Posterior vena cava (tissue), 2 donors: ENCODE measurements around the gene ZER1. TPM values are rescaled to one million over a fixed set of nuclear protein-coding genes. Genes with fewer than 3 reads are reported as not detected.
"Not testable (repeated sequence)": the region's sequence is repeated elsewhere in the genome, so short reads cannot be mapped to it uniquely, and the experiment has no call there.

Experiments used
- DNase-seq: peaks from one replicate; pipeline ENCODE4 v3.0.0-alpha.2; 2020; ENCODE audit warnings: low spot score
- intact Hi-C, 2 donors: fragments of 100-400 bp; cut with DNase I; formaldehyde crosslinking; loops; one replicate each; pipeline versions ENCODE4 v1.14.1 to v1.14.2; 2022 to 2023
- long read RNA-seq, 2 donors: library from polyadenylated mRNA; unstranded; transcript quantifications; one replicate each; pipeline ENCODE4 v2.0.0, GENCODE V29; 2020 to 2021
- total RNA-seq, 2 donors: library from RNA; stranded (reverse); fragmentation: NEBNext Ultra II Directional; extraction: Animal tissue kit (Norgen Biotek cat#: 25700); gene quantifications; one replicate each; pipeline ENCODE4 v1.2.1, GENCODE V29; 2021
- donor health status: DM: yes; HTN: yes; CAD: no.
- donor health status: DM: yes; HTN: yes; CAD: no.

ZER1 gene
- total RNA-seq = 10 to 100 TPM; 28.1 to 28.9 TPM
- long read RNA-seq, donor 1, full-length matches to known transcripts = 6 of 22 reads
- long read RNA-seq, donor 1, partial matches to known transcripts = 4 of 22 reads
- long read RNA-seq, donor 1, other reads (novel, unspliced or antisense) = 12 of 22 reads
- long read RNA-seq, donor 2, partial matches to known transcripts = 0 of 4 reads
- long read RNA-seq, donor 2, other reads (novel, unspliced or antisense) = 4 of 4 reads

DNA sequence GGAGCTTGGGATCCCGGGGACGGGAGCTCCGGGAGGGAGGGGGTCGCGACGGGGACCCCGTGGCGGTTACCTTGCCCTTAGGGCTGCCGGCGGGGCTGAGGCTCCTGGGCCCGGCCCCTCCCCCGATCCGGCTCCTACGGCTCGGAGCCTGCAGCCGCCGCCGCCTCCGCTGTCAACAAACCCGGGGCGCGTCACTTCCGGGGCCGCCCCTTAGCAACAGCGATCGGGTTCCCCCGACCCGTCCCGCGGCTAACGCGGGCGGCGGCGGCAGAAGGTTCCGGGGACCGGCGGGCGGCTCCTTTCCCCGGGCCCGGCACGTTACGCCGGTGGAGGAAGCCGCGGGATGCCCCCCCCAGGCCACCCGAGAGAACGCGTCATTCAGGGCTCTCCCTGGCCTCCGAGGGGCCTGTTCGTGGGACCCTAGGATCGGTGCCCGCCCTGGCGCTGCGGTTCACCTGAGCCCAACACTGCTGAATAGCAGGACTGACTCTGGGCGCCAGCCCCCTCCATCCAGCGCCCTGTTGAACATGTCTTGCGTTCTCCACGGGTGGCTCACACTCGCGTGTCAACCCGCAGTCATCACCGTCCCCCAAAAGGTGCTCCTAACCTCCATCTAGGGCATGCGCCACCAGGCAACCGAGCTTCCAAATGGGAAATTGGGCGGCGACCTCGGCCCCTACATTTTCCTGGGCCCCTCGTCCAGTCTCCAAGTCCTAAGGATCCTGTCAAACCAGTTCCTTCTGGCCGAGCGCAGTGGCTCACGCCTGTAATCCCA is at the start of gene ZER1:
TSS of gene ZER1 (minus strand) at position 183 of the 775 bp plus-strand sequence. CDS start 16,362 bp downstream, outside the sequence.
- intact Hi-C loops = no loop called here
- peak; percentile 98 for DNase-seq

DNA sequence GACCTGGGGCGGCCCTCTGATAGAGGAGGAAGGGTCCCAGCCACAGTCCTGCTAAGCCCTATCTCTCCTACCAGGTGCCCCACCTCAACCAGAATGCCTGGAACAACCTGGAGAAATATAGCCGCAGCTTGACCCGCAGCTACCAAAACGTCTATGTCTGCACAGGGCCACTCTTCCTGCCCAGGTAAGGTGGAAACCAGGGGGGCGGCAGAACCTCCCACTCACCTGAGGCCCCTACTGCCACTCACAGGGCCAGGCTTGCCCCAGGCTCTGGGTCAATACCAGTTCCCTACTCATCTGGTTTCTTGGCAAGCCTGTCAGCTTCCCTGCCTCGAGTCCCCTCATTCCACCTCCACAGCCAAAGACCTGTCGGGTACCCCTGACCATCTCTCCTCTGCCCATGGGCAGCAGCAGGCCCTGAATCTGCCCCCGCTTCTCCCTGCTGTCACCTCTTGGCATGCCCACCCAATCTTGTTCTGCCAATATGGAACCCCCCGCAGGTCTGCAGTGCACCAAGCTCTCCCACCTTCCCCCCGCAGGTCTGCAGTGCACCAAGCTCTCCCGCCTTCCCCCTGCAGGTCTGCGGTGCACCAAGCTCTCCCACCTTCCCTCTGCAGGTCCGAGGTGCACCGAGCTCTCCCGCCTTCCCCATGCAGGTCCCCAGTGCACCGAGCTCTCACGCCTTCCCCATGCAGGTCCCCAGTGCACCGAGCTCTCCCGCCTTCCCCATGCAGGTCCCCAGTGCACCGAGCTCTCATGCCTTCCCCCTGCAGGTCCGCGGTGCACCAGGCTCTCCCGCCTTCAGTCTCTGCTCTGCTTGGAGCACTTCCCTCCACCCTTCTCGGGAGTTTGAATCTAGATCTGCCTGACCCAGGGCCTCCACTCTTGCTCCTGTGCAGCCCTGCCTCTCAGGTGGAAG is 49.2 kb upstream of the ZER1 start:
- no peak for DNase-seq
- intact Hi-C loops = no loop called here

GRCh38 chr9:128819716-128820664 is 48.3 kb upstream of the ZER1 start:
- intact Hi-C loops = no loop called here
- no peak for DNase-seq

DNA sequence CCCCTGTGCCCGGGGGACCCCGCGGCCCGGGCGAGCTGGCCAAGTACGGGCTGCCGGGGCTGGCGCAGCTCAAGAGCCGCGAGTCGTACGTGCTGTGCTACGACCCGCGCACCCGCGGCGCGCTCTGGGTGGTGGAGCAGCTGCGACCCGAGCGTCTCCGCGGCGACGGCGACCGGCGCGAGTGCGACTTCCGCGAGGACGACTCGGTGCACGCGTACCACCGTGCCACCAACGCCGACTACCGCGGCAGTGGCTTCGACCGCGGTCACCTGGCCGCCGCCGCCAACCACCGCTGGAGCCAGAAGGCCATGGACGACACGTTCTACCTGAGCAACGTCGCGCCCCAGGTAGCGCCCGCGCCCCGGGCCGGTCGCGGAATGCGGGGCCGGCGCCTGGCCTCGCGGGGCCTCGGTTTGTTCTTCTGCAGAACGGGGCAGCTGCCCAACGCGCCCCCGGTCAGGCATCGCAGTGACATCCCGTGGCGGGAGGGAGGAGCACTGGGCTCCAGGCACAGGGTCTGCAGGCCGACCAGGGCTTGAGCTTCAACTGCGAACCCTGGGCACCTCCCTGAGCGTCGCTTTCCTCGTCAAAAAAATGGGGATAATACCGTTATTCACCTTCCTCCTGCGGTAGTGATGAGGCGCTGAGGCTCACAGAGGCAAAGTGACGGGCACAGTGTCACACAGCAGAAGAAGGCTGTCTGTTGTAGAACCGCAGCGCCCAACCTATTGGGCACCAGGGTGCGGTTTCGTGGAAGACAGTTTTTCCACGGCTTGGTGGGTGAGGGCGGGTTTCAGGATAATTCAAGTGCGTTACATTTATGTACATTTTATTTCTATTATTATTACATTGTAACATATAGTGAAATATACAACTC is 47.4 kb upstream of the ZER1 start:
- peak; percentile 87 for DNase-seq
- intact Hi-C loops = no loop called here

DNA sequence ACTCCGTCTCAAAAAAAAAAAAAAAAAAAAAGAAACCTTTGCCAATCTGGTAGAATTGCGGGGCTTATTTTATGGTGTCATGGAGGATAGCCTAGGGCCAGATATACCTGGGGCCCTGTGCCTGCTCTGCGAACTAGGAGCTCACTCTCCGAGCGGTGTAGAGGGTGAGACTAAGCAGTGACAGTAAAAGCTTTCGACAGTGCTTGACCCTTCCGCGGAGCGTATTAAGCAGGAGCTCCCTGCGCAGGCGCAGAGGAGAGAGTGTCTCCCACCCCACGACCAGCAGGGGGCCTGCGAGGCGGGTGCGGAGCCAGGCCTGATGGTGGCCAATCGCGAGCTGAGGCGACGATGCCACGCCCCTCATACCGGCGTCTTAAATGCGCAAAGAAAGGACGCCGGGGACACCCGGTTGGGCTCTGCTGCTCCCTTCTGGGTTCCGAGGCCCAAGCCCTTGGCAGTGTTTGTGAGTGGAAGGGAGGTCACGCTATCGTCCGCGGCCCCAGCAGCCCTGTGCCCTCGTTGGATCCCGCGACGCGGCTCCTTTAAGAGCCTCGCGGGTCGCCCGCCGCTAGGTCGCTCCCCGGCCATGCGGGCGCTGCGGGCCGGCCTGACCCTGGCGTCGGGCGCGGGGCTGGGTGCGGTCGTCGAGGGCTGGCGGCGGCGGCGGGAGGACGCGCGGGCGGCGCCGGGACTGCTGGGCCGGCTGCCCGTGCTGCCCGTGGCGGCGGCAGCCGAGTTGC is 46.5 kb upstream of the ZER1 start, which contains the start of gene ENDOG:
TSS of gene ENDOG (plus strand) at position 402 of the 740 bp plus-strand sequence. CDS start at position 587, 185 bp downstream.
- intact Hi-C loops = no loop called here
- peak; percentile 99 for DNase-seq

- DNase-seq = no peak
- intact Hi-C loops = no loop called here
These were observed 39.1 kb upstream of the ZER1 start for GRCh38 chr9:128810873-128811272.

DNA sequence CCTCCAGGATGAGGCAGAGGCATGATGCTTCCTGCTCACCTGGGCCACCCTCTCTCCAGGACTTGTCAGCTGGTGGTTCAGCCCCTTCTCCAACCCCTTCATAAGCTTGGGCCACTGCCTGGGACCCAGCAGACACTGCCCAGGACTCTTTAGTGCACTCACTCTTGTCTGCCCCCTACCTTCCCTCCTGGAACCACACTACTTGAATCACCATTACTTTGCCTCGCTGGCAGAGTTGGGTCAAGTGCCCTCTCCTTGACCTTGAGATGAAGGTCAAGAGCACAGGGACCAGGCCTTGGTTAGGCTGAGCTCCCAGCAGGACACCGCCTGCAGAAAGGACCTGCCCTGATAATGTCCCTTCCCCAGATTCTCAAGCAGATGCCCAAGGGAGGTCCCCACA is 38.1 kb upstream of the ZER1 start:
- intact Hi-C loops = no loop called here

GRCh38 chr9:128809036-128809599 is 37.4 kb upstream of the ZER1 start:
- intact Hi-C loops = no loop called here

More for the DNA sequence above, 38.1 kb upstream of the ZER1 start:
- DNase-seq = no peak

DNA sequence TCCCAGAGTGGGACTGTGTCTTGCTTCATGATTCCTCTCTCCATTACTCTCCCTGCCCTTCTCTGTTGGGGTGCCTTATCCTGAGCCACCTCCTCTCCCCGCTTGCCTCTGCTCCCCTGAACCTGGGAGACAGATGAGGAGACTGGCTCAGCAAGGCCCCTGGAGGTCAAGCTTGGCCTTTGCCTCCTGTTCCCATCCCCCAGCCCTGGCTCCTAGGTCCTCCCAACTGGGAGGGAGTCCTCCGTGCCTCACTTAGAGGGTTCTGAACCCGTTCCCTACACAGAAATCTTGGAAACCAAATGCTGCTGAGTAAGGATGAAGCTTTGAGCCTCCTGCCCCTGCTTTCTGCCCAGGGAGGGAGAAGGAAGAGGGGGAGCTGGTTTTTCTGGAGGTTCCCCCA is 36.8 kb upstream of the ZER1 start:
- no peak for DNase-seq
- intact Hi-C loops = no loop called here

More at GRCh38 chr9:128809036-128809599, 37.4 kb upstream of the ZER1 start:
- DNase-seq = no peak

DNA sequence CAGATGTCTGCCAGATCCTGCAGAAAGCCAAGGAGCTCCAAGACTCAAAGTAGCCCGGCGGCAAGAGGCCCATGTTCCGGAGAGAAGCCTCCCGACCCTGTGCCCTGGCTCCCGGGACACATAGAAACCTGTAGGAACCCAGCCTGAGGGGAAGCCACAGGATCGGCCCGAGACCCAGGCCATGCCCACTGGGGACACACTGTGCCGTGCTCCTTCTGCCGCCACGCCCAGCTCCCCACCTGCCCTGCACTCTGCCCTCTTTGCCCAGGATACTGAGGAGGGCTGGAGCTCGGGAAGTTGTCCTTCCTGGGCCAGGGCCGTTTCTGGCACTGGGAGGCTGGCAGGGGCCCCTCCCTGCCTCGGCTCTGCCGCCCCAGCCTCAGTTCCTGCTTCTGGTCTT is 36.1 kb upstream of the ZER1 start:
- intact Hi-C loops = no loop called here
- DNase-seq = no peak

- DNase-seq = no peak
- intact Hi-C loops = no loop called here
These were observed 33.9 kb upstream of the ZER1 start for GRCh38 chr9:128805661-128806060.

DNA sequence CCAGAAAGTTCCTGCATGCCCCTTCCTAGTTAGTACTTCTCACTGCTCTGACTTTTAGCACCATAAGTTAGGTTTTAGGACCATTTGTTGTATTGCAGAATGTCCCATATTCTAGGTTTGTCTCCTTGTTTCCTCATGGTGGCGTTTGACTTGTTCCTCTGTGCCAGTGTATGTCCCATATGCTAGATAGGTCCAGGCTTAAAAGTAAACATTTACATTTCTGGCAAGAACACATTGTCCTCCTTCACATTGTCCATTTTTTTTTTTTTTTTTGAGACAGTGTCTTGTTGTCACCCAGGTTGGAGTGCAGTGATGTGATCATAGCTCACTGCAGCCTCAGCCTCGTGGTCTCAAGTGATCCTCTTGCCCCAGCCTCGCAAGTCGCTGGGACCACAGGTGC is 30.8 kb upstream of the ZER1 start:
- intact Hi-C loops = no loop called here
- no peak for DNase-seq

GRCh38 chr9:128800061-128800460 is 28.3 kb upstream of the ZER1 start:
- intact Hi-C loops = no loop called here
- DNase-seq = no peak

GRCh38 chr9:128798896-128799295 is 27.2 kb upstream of the ZER1 start:
- DNase-seq = no peak
- intact Hi-C loops = no loop called here

DNA sequence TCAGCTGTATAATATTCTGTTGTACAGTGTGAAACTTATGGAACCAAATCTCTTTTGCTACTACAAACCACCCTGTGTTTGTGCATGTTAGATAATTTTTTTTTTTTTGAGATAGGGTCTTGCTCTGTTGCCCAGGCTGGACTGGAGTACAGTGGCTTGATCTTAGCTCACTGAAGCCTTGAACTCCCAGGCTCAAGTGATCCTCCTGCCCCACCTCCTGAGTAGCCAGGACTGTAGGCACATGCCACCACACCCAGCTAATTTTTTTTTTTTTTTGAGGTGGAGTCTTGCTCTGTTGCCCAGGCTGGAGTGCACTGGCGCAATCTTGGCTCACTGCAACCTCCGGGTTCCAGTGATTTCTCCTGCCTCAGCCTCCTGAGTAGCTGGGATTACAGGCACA is 23.2 kb upstream of the ZER1 start:
- intact Hi-C loops, DNase-seq: not testable (repeated sequence)

- intact Hi-C loops = no loop called here
- DNase-seq = no peak
These were observed 21.4 kb upstream of the ZER1 start for GRCh38 chr9:128792978-128793686.
